ENCODE results near the gene PARK7.

DNA sequence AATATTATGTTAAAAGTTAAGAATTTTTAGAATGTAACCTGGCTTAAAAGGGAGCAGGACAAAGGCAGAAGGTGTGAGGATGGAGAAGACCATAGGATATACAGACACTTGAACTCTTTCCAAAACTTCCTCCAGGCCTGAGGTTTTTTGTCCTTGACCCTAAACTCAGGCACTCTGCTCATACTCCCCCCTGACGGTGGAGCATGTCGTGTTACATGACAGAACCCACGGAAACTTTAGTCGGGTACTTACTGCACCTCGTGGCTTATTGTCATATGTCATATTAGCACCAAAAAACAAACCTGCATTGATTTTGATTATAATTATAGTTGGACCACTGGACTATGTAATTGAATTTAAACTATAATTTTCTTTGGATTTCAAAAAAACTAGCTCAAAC, 41.6 kb upstream of the PARK7 start:
- TF ChIP-seq, protein P1, sequence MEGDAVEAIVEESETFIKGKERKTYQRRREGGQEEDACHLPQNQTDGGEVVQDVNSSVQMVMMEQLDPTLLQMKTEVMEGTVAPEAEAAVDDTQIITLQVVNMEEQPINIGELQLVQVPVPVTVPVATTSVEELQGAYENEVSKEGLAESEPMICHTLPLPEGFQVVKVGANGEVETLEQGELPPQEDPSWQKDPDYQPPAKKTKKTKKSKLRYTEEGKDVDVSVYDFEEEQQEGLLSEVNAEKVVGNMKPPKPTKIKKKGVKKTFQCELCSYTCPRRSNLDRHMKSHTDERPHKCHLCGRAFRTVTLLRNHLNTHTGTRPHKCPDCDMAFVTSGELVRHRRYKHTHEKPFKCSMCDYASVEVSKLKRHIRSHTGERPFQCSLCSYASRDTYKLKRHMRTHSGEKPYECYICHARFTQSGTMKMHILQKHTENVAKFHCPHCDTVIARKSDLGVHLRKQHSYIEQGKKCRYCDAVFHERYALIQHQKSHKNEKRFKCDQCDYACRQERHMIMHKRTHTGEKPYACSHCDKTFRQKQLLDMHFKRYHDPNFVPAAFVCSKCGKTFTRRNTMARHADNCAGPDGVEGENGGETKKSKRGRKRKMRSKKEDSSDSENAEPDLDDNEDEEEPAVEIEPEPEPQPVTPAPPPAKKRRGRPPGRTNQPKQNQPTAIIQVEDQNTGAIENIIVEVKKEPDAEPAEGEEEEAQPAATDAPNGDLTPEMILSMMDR (IDR thresholded peaks at IDR 0.05; ENCODE audit: borderline replicate concordance, extremely low read depth, low read length, poor library complexity, severe bottlenecking), result no peak
- no peak for TF ChIP-seq EZH2 (IDR thresholded peaks at IDR 0.05; ENCODE audit: borderline replicate concordance, low read depth, low read length, severe bottlenecking)
